K562 (cell line): ENCODE measurements around the gene GTF2H4. TPM values are rescaled to one million over a fixed set of nuclear protein-coding genes. Genes with fewer than 3 reads are reported as not detected.
A peak's percentile ranks its signal among the peaks of the same experiment; 100 is the strongest.

ENCODE experiments used
- ARID1B ChIP-seq: fragments of 450-650 bp; IDR thresholded peaks from 2 replicates; pipeline ENCODE4 v1.6.1; 2016; ENCODE audit warnings: antibody characterized with exemption, mild to moderate bottlenecking, inconsistent platforms
- BRCA1 ChIP-seq, 2 experiments: fragments of 450-650 bp in 1 of 2; sonication (generic) in 1 of 2; formaldehyde crosslinking in 1 of 2; IDR thresholded peaks; 2 replicates each; pipeline versions ENCODE4 v1.5.0 to v1.6.1; 2017 to 2020; ENCODE audit warnings: mild to moderate bottlenecking in 1 of 2, missing genetic modification reagents in 1 of 2
- CBFA2T3 ChIP-seq: fragments of 450-650 bp; IDR thresholded peaks from 2 replicates; pipeline ENCODE4 v1.6.1; 2017
- CTBP1 ChIP-seq: fragments of 450-650 bp; IDR thresholded peaks from 2 replicates; pipeline ENCODE4 v1.6.1; 2016; ENCODE audit warnings: borderline replicate concordance
- DACH1 ChIP-seq: fragments of 450-650 bp; IDR thresholded peaks from 2 replicates; pipeline ENCODE4 v1.6.1; 2018; ENCODE audit not compliant: partially characterized antibody
- DDX20 ChIP-seq: fragments of 450-650 bp; IDR thresholded peaks from 2 replicates; pipeline ENCODE4 v1.6.1; 2016; ENCODE audit warnings: missing genetic modification characterization, low read depth, mild to moderate bottlenecking, missing compliant biosample characterization, moderate library complexity
- FUS ChIP-seq: fragments of 200-400 bp; formaldehyde crosslinking; optimal IDR thresholded peaks from 2 replicates; pipeline ENCODE3; 2017; ENCODE audit warnings: low read depth, low read length
- IRF2 ChIP-seq: sonication (generic); formaldehyde crosslinking; IDR thresholded peaks from 2 replicates; pipeline ENCODE4 v1.8.1; 2022; ENCODE audit warnings: mild to moderate bottlenecking, missing genetic modification reagents
- KAT7 ChIP-seq: sonication (generic); formaldehyde crosslinking; IDR thresholded peaks from 2 replicates; pipeline ENCODE4 v1.8.0; 2022; ENCODE audit warnings: missing genetic modification reagents, mild to moderate bottlenecking, borderline replicate concordance
- KLF6 ChIP-seq: fragments of 250-450 bp; sonication (Bioruptor Pico); IDR thresholded peaks from 2 replicates; pipeline ENCODE4 v1.4.0; 2020; ENCODE audit warnings: mild to moderate bottlenecking, moderate library complexity, borderline replicate concordance
- NKRF ChIP-seq: fragments of 450-650 bp; IDR thresholded peaks from 2 replicates; pipeline ENCODE4 v1.6.1; 2016; ENCODE audit warnings: borderline replicate concordance
- PBX2 ChIP-seq, 2 experiments: IDR thresholded peaks in 1 of 2; conservative IDR thresholded peaks in 1 of 2; 2 replicates each; pipeline ENCODE4 v1.6.1; 2016; ENCODE audit warnings: low read depth in 2 of 2, mild to moderate bottlenecking in 1 of 2, missing compliant biosample characterization in 1 of 2, missing genetic modification characterization in 1 of 2, moderate library complexity in 1 of 2
- RAD51 ChIP-seq: fragments of 450-650 bp; IDR thresholded peaks from 2 replicates; pipeline ENCODE4 v1.7.1; 2016; ENCODE audit warnings: low read depth, mild to moderate bottlenecking, borderline replicate concordance
- SMARCB1 ChIP-seq: IDR thresholded peaks from 2 replicates; pipeline ENCODE4 v1.6.1; 2011; ENCODE audit warnings: improper control_type of control experiment, low read depth; ENCODE audit not compliant: insufficient read length
- SRSF7 ChIP-seq: fragments of 200-400 bp; formaldehyde crosslinking; optimal IDR thresholded peaks from 2 replicates; pipeline ENCODE3; 2017; ENCODE audit warnings: mild to moderate bottlenecking, low read depth, low read length
- STAT5A ChIP-seq: IDR thresholded peaks from 2 replicates; pipeline ENCODE4 v1.6.1; 2012; ENCODE audit warnings: low read length, inconsistent platforms, borderline replicate concordance
- ZKSCAN8 ChIP-seq: fragments of 200-800 bp; sonication (Bioruptor generic); IDR thresholded peaks from 2 replicates; pipeline ENCODE4 v1.6.1; 2016; ENCODE audit warnings: missing genetic modification characterization, missing compliant biosample characterization
- polyA plus RNA-seq, 8 experiments: library from polyadenylated mRNA; depleted of rRNA in 4 of 8; stranded (reverse) in 5 of 8; unstranded in 3 of 8; fragments of >200 nt; fragmentation: Nextera tagmentation in 2 of 8; fragmentation: Illumina TruSeq in 1 of 8; extraction: Ambion mirVana in 2 of 8; extraction: Trizol in 1 of 8; gene quantifications; 2 replicates each; pipeline versions ENCODE4 v1.2.1 to v1.2.3, GENCODE V29; 2011 to 2014; ENCODE audit warnings: inconsistent platforms in 1 of 8, missing spikeins in 1 of 8
- total RNA-seq, 7 experiments: library from RNA; depleted of rRNA in 6 of 7; stranded (reverse); fragments of >200 nt in 6 of 7; fragmentation: Illumina TruSeq in 2 of 7; extraction: Trizol in 2 of 7; gene quantifications; 2 replicates each; pipeline versions ENCODE4 v1.2.1 to v1.2.3, GENCODE V29; 2011 to 2021; ENCODE audit warnings: low replicate concordance in 1 of 7
- TF ChIP-seq, protein P1 (sequence below): sonication (generic); formaldehyde crosslinking; IDR thresholded peaks from 2 replicates; pipeline ENCODE4 v1.8.0; 2022; ENCODE audit warnings: mild to moderate bottlenecking, missing genetic modification reagents

Gene GTF2H4
- total and polyA plus RNA-seq, 9 of the 15 experiments (the other 6 are each of a cell fraction or from before 2014, with no cell fraction given), result 3.6 to 86.1 (median 39.6) TPM

- TF ChIP-seq SRSF7 (no peak), SMARCB1 (no peak), ZKSCAN8 (CRISPR knock-in tag) (no peak), IRF2 (no peak), STAT5A (0 out of 2 replicates have a peak, but pooled peaks have one; percentile 19), ARID1B (peak; percentile 56), FUS (no peak), NKRF (no peak), KLF6 (CRISPR knock-in tag) (no peak), PBX2 (CRISPR knock-in tag; IDR thresholded peaks at IDR 0.05; ENCODE audit: low read depth) (no peak), PBX2 (tag; conservative IDR thresholded peaks at IDR 0.05; ENCODE audit: low read depth) (peak; percentile 20; the same call in 1 of the 2 replicates), RAD51 (0 out of 2 replicates have a peak, but pooled peaks have one; percentile 26), KAT7 (CRISPR knock-in tag) (peak; percentile 69; the same call in 1 of the 2 replicates), DDX20 (tag) (no peak), CTBP1 (peak; percentile 85), BRCA1 (IDR thresholded peaks at IDR 0.05) (no peak), BRCA1 (CRISPR knock-in tag; IDR thresholded peaks at IDR 0.05) (no peak), DACH1 (no peak), CBFA2T3 (peak; percentile 21; the same call in 1 of the 2 replicates)
- TF ChIP-seq, protein P1, sequence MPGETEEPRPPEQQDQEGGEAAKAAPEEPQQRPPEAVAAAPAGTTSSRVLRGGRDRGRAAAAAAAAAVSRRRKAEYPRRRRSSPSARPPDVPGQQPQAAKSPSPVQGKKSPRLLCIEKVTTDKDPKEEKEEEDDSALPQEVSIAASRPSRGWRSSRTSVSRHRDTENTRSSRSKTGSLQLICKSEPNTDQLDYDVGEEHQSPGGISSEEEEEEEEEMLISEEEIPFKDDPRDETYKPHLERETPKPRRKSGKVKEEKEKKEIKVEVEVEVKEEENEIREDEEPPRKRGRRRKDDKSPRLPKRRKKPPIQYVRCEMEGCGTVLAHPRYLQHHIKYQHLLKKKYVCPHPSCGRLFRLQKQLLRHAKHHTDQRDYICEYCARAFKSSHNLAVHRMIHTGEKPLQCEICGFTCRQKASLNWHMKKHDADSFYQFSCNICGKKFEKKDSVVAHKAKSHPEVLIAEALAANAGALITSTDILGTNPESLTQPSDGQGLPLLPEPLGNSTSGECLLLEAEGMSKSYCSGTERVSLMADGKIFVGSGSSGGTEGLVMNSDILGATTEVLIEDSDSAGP, result no peak
Observed at GRCh38 chr6:30877419-30878262, 30.4 kb upstream of the GTF2H4 start (continued).
